IMR-90 (cell line): Measurements from ENCODE around the gene SLC45A2.

Experiments
- BHLHE40 ChIP-seq: fragments of 150-350 bp; IDR thresholded peaks from 2 replicates; pipeline ENCODE4 v1.6.1; 2016; ENCODE audit warnings: mild to moderate bottlenecking, low read depth, low read length
- CEBPB ChIP-seq: IDR thresholded peaks from 2 replicates; pipeline ENCODE4 v1.6.1; 2012; ENCODE audit warnings: low read depth, low read length, improper control_type of control experiment
- CHD1 ChIP-seq: IDR thresholded peaks from 2 replicates; pipeline ENCODE4 v1.6.1; 2012; ENCODE audit warnings: low read depth, low read length, improper control_type of control experiment
- CTCF ChIP-seq: conservative IDR thresholded peaks from 2 replicates; pipeline ENCODE4 v1.5.1; 2012; ENCODE audit warnings: mild to moderate bottlenecking, low read depth, low read length, improper control_type of control experiment
- ELK1 ChIP-seq: fragments of 150-350 bp; IDR thresholded peaks from 2 replicates; pipeline ENCODE4 v1.6.1; 2016; ENCODE audit warnings: low read depth, mild to moderate bottlenecking, low read length, moderate library complexity, borderline replicate concordance
- FOS ChIP-seq: fragments of 150-350 bp; IDR thresholded peaks from 2 replicates; pipeline ENCODE4 v1.6.1; 2016; ENCODE audit warnings: low read depth, low read length
- MAFK ChIP-seq: IDR thresholded peaks from 2 replicates; pipeline ENCODE4 v1.6.1; 2012; ENCODE audit warnings: low read depth, low read length, improper control_type of control experiment
- MAZ ChIP-seq: IDR thresholded peaks from 2 replicates; pipeline ENCODE4 v1.6.1; 2012; ENCODE audit warnings: low read depth, mild to moderate bottlenecking, low read length, improper control_type of control experiment, moderate library complexity, borderline replicate concordance
- MXI1 ChIP-seq: IDR thresholded peaks from 2 replicates; pipeline ENCODE4 v1.6.1; 2012; ENCODE audit warnings: low read depth, mild to moderate bottlenecking, low read length, moderate library complexity, borderline replicate concordance
- POLR2A ChIP-seq: IDR thresholded peaks from 2 replicates; pipeline ENCODE4 v1.6.1; 2012; ENCODE audit warnings: mild to moderate bottlenecking, low read depth, low read length
- RAD21 ChIP-seq: IDR thresholded peaks from 2 replicates; pipeline ENCODE4 v1.6.1; 2012; ENCODE audit warnings: low read length, improper control_type of control experiment
- RFX5 ChIP-seq: IDR thresholded peaks from 2 replicates; pipeline ENCODE4 v1.8.0; 2012; ENCODE audit warnings: low read depth, mild to moderate bottlenecking, low read length, moderate library complexity
- SMC3 ChIP-seq: fragments of 150-350 bp; IDR thresholded peaks from 2 replicates; pipeline ENCODE4 v1.6.1; 2016; ENCODE audit warnings: low read depth, mild to moderate bottlenecking, antibody characterized with exemption, low read length, moderate library complexity
- USF2 ChIP-seq: fragments of 150-350 bp; IDR thresholded peaks from 2 replicates; pipeline ENCODE4 v1.6.1; 2017; ENCODE audit warnings: mild to moderate bottlenecking, antibody characterized with exemption, low read length, low read depth

GRCh38 chr5:33984671-33985124 lies at the start of gene SLC45A2:
- TF ChIP-seq CTCF = no peak
- TF ChIP-seq MXI1 = no peak
- TF ChIP-seq POLR2A = no peak
- TF ChIP-seq RAD21 = no peak
- TF ChIP-seq RFX5 = no peak
- no peak for TF ChIP-seq USF2
- TF ChIP-seq SMC3 = no peak
- no peak for TF ChIP-seq CHD1
- TF ChIP-seq ELK1 = no peak
- no peak for TF ChIP-seq CEBPB
- peak; percentile 18; the same call in 1 of the 2 replicates for TF ChIP-seq BHLHE40
- no peak for TF ChIP-seq FOS
- no peak for TF ChIP-seq MAFK
- TF ChIP-seq MAZ = no peak
